Measurements from ENCODE around the gene BHLHA9.

The BHLHA9 gene

DNA sequence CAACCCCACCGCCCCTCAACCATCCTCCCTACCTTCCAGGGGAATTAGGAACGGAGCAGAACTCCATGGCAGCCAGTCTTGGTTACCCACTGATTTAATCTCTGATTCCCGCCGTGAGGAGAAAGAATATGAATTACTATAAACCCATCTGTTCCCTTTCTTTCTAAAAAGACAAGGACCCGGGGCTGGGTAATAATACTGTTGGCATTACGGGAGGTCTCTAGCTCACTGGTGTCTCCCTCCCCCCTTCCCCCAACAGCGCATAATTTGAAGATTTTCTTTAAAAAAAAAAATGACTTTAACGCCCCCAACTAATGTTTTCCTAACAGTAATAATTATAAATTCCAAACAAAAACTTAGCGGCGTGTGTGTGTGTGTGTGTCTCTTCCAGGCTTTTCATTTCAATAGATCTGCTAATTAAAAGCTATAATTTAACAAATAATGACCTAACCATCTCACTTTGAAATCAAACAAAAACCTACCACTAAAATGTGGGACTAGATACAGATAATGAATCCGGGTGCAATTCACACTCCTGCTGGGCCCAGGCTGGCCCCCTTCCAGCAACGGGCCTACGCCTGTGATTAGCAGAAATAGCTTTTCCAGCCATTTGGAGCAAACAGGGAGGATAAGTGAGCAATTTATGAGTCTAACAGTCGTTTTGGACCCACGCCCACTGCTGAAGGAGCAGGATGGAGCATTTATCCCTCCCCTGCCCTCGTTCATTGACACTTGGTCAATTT is 18.2 kb upstream of the BHLHA9 start:
- no peak for DNase-seq (ENCODE audit: low read depth in 1 of 2, low spot score in 1 of 2)

DNA sequence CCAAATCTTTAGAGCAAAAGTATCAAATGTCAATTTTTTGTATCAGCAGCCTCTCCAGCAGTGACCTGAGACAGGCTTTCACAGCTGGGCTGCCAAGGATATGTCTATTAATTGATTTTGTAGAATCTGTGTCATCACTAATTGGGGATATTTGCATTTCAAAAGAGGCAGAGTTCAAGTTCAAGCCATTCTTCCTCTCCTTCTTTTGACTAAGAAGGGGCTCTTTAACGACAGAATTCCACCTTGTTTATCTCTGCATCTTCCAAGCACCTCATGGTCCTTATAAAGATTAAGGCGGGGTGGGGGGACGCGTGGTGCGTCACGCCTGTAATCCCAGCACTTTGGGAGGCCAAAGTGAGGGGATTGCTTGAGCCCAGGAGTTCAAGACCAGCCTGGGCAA is 15.2 kb upstream of the BHLHA9 start:
- no peak for DNase-seq (ENCODE audit: low read depth in 1 of 2, low spot score in 1 of 2)

- no peak for DNase-seq (ENCODE audit: low read depth in 1 of 2, low spot score in 1 of 2)
Measured at GRCh38 chr17:1256699-1257098, 13.5 kb upstream of the BHLHA9 start.

DNA sequence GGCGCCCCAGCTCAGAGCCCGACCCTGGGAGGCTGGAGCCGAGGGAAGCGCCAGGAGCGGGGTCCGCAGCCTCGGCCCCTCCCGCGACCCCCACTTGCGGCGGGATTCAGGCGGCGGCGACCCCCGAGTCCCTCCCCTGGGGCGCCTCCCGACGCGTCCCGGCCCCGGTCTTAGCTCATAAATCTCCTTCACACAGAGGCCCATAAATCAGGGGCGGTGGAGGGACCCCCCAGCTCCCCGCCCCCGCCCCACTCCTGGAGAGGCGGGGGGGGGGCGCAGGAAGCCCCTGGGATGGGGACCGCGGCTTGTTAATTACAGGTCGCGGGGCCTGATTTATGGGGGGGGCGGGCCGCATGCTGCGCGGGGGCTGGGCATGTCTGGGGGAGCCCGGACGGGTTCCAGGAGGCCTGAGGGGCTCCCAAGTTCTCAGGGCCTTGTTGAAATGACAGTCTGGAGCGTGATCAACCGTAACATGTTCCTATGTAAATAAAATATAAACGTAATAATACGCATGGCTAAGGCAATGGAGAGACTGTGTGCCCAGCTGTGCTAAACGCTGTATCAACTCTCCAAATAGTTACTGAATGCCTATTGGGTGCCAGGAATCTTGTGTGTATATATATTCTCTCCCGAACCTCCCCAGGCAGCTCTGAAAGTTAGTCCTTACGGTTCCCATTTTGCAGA is 10.0 kb upstream of the BHLHA9 start:
- no peak for DNase-seq (ENCODE audit: low read depth in 1 of 2, low spot score in 1 of 2)

GRCh38 chr17:1260770-1261161 is 9.5 kb upstream of the BHLHA9 start:
- DNase-seq (ENCODE audit: low read depth in 1 of 2, low spot score in 1 of 2) = no peak

- DNase-seq (ENCODE audit: low read depth in 1 of 2, low spot score in 1 of 2) = no peak
Measured at GRCh38 chr17:1264196-1264595, 6.0 kb upstream of the BHLHA9 start.

GRCh38 chr17:1267471-1267943 is 2.7 kb upstream of the BHLHA9 start:
- DNase-seq (ENCODE audit: low read depth in 1 of 2, low spot score in 1 of 2) = no peak

- DNase-seq (ENCODE audit: low read depth in 1 of 2, low spot score in 1 of 2) = no peak
Measured at GRCh38 chr17:1271030-1271423, 783 bp downstream of the BHLHA9 start.

DNA sequence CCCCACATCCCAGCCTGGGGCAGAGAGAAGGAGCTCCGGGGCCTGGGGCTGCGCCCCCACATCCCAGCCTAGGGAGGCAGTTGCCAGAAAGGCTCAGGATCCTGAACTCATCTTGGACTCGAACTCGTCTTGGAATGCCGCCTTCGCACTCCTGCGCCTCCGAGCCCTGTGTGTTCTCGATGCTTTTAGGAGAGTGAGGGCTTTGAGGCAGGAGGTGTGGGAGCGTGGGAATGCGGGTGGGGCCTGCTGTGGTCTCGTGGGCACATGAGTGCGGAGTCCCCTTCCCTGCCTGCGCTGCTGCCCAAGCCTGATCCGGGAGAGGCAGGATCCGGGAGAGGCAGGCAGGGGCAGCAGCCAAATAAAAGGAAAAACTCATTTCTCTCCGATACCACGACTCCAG is 1.2 kb downstream of the BHLHA9 start:
- DNase-seq (ENCODE audit: low read depth in 1 of 2, low spot score in 1 of 2) = no peak

DNA sequence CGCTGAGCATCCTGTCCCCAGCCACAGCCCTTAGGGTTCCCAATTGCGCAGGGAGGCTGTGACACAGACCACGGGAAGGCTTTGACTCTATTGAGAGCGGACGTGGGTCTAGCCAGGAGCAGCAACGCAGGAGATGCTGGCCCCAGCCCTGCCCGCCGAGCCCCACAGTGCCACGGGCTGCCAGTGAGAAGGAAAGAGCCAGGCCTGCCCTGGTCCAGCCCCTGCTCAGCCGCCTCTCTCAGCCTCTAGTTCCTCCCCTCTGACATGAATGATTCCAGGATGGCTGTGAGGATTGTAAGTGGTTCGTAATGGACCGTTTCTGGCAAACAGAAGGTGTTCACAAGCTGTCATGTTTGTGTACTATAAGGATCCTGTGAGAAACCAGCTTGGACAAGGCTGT is 2.5 kb downstream of the BHLHA9 start:
- DNase-seq (ENCODE audit: low read depth in 1 of 2, low spot score in 1 of 2) = no peak

DNA sequence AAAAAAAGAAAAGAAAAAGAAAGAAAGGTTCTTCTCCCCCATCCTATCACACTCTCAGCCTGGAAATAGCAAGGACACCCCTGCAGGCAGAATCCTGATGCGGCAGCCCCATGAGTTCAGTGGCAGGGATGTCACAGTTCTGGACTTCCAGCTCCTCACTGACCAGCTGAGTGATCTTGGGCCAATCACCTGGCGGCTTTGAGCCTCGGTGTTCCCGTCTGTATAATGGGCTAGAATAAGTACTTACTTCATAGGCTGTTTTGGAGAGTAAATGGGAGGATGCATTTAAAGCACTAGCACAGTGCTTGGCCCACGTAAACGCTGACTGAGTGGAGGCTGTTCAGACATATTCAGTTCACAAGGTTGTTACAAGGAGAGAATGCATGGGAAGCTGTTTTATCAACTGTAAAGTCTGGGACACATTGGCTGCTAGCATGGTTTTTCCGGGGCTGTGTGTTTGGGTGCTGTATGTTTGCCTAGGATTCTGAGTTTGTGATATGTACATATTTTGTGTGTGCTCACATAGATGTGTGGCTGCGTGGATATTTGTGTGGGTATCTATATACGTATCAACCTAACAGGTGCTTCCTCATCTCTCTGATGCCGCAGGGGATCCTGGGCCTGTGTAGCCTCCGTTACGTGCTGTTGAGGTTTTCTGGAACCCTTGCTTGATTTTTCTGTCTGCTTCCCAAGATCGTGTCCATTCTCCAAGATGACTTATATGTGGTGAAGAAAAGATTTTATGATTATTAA is 3.4 kb downstream of the BHLHA9 start:
- DNase-seq (ENCODE audit: low read depth in 1 of 2, low spot score in 1 of 2) = no peak

DNA sequence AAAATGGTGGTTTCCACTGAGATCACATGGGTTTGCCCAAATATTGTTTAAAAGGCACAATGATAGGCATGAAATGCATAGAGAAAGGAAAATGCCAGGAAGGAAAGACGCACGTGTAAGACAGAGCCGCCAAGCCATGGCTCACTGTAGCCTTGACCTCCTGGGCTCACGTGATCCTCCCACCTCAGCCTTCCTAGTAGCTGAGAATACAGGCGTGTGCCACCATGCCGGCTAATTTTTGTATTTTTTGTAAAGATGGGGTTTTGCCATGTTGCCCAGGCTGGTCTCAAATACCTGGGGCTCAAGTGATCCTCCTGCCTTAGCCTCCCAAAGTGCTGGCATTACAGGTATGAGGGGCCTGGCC is 4.0 kb downstream of the BHLHA9 start:
- no peak for DNase-seq (ENCODE audit: low read depth in 1 of 2, low spot score in 1 of 2)

DNA sequence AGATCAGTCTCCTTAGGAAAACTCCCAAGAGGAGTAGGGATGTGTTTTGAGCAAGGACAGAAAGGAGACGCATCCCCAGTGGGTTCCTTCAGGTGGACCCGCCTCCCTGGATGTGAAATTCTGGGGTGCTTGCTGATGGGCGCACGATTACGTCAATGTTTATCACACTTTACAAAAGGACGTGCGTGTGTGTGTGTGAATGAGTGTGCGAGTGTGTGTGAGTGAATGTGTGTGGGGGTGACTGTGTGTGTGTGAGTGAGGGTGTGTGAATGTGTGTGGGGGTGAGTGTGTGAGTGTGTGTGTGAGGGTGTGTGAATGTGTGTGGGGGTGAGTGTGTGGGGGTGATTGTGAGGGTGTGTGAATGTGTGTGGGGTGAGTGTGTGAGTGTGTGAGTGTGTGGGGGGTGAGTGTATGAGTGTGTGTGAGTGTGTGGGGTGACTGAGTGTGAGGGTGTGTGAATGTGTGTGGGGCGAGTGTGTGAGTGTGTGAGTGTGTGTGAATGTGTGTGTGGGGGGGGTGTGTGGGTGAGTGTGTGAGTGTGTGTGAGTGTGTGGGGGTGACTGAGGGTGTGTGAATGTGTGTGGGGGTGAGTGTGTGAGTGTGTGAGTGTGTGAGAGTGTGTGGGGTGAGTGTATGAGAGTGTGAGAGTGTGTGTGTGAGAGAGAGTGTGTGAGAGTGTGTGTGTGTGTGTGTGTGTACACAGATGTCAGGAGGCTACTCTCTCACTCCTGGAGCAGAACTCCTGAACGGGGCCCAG is 5.1 kb downstream of the BHLHA9 start:
- no peak for DNase-seq (ENCODE audit: low read depth in 1 of 2, low spot score in 1 of 2)

DNA sequence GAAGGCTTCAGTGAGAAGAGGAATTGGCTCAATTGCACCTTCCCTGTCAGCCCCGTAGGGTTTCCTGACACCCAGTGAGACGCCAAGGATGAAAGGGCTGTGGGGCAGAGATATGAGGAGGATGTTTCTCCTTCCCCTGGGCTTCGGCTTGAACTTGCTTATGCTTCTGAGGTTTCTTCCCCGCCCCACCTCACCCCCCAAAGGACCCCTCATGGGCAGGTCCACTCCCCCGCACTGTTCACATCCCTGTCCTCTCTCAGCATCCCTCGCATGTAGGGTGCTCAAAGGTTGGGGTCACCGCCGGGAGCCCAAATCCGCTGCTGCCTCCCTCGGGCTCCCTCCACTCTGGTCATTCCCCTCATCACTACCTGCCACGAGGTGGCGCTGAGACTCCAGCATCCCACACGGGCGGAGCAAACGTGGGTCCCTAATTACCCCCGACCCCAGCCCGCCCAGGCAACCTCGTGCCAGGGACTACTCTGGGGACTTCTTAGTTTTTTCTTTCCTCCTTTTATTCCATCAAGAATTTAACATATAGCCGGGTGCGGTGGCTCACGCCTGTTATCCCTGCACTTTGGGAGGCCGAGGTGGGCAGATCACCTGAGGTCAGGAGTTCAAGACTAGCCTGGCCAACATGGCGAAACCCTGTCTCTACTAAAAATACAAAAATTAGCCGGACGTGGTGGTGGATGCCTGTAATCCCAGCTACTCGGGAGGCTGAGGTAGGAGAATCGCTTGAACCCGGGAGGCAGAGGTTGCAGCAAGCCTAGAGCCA is 5.9 kb downstream of the BHLHA9 start:
- DNase-seq (ENCODE audit: low read depth in 1 of 2, low spot score in 1 of 2) = peak; percentile 46 to 60

- no peak for DNase-seq (ENCODE audit: low read depth in 1 of 2, low spot score in 1 of 2)
Measured at GRCh38 chr17:1280652-1281051, 10.4 kb downstream of the BHLHA9 start.

DNA sequence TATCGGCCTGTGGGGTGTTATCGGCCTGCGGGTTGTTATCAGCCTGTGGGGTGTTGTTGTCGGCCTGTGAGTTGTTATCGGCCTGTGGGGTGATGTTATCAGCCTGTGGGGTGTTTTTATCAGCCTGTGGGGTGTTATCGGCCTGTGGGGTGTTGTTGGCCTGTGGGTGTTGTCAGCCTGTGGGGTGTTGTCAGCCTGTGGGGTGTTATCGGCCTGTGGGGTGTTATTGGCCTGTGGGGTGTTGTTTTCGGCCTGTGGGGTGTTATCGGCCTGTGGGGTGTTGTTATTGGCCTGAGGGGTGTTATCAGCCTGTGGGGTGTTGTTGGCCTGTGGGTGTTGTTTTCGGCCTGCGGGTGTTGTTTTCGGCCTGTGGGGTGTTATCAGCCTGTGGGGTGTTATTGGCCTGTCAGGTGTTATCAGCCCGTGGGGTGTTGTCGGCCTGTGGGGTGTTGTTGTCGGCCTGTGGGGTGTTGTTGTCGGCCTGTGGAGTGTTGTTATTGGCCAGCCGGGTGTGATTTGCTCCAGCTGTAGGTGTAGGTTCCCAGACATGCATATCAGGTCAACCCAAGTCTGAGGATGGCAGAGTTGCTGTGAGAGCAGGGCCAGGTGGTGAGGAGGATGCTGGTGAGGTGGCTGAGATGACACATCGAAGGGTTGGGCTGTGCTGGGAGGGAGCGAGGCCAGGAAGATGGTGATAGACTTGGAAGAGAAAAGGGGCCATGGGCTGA is 16.3 kb downstream of the BHLHA9 start:
- no peak for DNase-seq (ENCODE audit: low read depth in 1 of 2, low spot score in 1 of 2)

DNA sequence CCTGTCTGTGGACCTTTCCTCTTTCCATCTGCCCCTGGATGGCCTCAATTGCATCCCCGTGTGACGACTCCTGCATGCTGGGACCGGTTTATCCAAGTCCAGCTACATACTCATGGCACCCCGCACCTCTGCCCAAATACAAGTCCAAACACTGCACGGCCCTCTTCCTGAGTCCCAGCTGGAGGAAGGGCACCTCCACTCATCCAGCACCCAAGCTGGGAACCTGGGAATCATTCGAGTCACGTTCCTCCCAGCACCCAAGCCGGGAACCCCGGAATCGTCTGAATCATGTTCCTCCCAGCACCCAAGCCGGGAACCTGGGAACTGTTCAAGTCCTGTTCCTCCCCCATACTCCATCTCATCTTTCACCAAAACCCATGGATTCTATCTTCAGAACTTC is 19.5 kb downstream of the BHLHA9 start:
- DNase-seq (ENCODE audit: low read depth in 1 of 2, low spot score in 1 of 2) = no peak

- no peak for DNase-seq (ENCODE audit: low read depth in 1 of 2, low spot score in 1 of 2)
Measured at GRCh38 chr17:1290676-1291075, 20.4 kb downstream of the BHLHA9 start.

DNA sequence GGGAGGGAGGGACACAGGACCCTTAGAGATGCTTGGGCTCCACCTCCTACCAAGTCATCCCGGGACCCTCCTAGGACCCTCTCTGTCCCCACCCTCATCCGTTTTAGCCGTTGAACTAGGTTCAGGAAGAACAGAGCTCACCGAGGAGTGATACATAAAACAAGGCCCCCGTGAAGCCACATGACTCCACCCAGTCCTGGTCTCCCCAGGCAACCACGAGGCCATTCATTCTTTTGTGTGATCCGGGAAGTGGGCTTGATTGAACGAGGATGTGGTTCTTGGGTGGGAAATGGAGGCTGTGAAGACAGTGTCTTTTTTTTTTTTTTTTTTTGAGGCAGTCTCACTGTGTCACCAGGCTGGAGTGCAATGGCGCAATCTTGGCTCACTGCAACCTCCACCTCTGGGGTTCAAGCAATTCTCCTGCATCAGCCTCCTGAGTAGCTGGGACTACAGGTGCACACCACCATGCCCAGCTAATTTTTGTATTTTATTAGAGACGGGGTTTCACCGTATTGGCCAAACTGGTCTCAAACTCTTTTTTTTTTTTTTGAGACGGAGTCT is 24.0 kb downstream of the BHLHA9 start:
- peak; percentile 52 to 58 for DNase-seq (ENCODE audit: low read depth in 1 of 2, low spot score in 1 of 2)

DNA sequence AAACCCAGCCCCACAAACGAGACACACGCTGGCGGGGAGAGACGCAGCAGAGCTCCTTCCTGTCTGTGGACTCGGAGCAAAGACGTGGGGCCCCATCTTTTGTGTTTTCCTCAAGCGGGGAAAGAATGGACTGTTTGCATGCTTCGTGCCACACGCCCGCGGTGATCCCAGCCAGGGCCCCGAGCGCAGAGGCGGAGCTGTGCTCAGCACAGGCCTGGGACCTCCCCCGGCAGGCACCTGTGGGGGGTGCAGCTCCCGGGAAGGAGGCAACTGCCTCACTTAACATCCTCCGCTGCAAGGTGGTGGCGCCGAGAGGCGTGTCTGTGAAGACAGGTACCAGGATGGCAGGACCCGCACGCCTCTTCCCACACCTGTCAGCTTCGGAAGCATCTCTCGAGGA is 28.4 kb downstream of the BHLHA9 start:
- peak; percentile 14 to 23 for DNase-seq (ENCODE audit: low read depth in 1 of 2, low spot score in 1 of 2)
